ENCODE results near the gene BRCA1. TPM values are rescaled to one million over a fixed set of nuclear protein-coding genes. Genes with fewer than 3 reads are reported as not detected.
"Not testable (repeated sequence)": the region's sequence is repeated elsewhere in the genome, so short reads cannot be mapped to it uniquely, and the experiment has no call there.

Gene BRCA1
- total RNA-seq, 1 donor from 2014 or later: 9.3 TPM

GRCh38 chr17:43169561-43170139, 44.5 kb upstream of the BRCA1 start:
- Histone ChIP-seq H3K4me3 (ENCODE audit: low read depth, low read length) (peak overlapping the region; percentile 67), H3K36me3 (ENCODE audit: control insufficient read depth, insufficient read depth, low read length) (no peaks in the 10 kb centered on the region), H3K27me3 (ENCODE audit: control insufficient read depth, insufficient read depth, low read length) (no peaks in the 10 kb centered on the region)
- no peak for TF ChIP-seq CTCF (IDR thresholded peaks at IDR 0.05; ENCODE audit: insufficient read depth, low read length, poor library complexity, severe bottlenecking)
- DNase-seq (ENCODE audit: low read depth): no peak

- H3K36me3 ChIP-seq (ENCODE audit: control insufficient read depth, insufficient read depth, low read length); DNase-seq (ENCODE audit: low read depth); H3K4me3 ChIP-seq (ENCODE audit: low read depth, low read length): not testable (repeated sequence)
Observed at GRCh38 chr17:43165971-43166370, 40.8 kb upstream of the BRCA1 start.

GRCh38 chr17:43159957-43160356, 34.8 kb upstream of the BRCA1 start:
- not testable (repeated sequence) for H3K4me3 ChIP-seq (ENCODE audit: low read depth, low read length); H3K27me3 ChIP-seq (ENCODE audit: control insufficient read depth, insufficient read depth, low read length); DNase-seq (ENCODE audit: low read depth); H3K36me3 ChIP-seq (ENCODE audit: control insufficient read depth, insufficient read depth, low read length)

More at GRCh38 chr17:43165971-43166370, 40.8 kb upstream of the BRCA1 start:
- H3K27me3 ChIP-seq (ENCODE audit: control insufficient read depth, insufficient read depth, low read length): not testable (repeated sequence)

GRCh38 chr17:43159232-43159631, 34.1 kb upstream of the BRCA1 start:
- not testable (repeated sequence) for H3K36me3 ChIP-seq (ENCODE audit: control insufficient read depth, insufficient read depth, low read length); DNase-seq (ENCODE audit: low read depth); H3K27me3 ChIP-seq (ENCODE audit: control insufficient read depth, insufficient read depth, low read length); H3K4me3 ChIP-seq (ENCODE audit: low read depth, low read length)

GRCh38 chr17:43155666-43156065, 30.5 kb upstream of the BRCA1 start:
- Histone ChIP-seq H3K27me3 (ENCODE audit: control insufficient read depth, insufficient read depth, low read length) (no peaks in the 10 kb centered on the region), H3K36me3 (ENCODE audit: control insufficient read depth, insufficient read depth, low read length) (no peaks in the 10 kb centered on the region), H3K4me3 (ENCODE audit: low read depth, low read length) (no peak overlapping the region)
- DNase-seq (ENCODE audit: low read depth): no peak
- no peak for TF ChIP-seq CTCF (IDR thresholded peaks at IDR 0.05; ENCODE audit: insufficient read depth, low read length, poor library complexity, severe bottlenecking)

- DNase-seq (ENCODE audit: low read depth); H3K27me3 ChIP-seq (ENCODE audit: control insufficient read depth, insufficient read depth, low read length); H3K4me3 ChIP-seq (ENCODE audit: low read depth, low read length); H3K36me3 ChIP-seq (ENCODE audit: control insufficient read depth, insufficient read depth, low read length): not testable (repeated sequence)
Observed at GRCh38 chr17:43153197-43153835, 28.2 kb upstream of the BRCA1 start.

- Histone ChIP-seq H3K27me3 (ENCODE audit: control insufficient read depth, insufficient read depth, low read length) (no peaks in the 10 kb centered on the region), H3K36me3 (ENCODE audit: control insufficient read depth, insufficient read depth, low read length) (no peaks in the 10 kb centered on the region), H3K4me3 (ENCODE audit: low read depth, low read length) (no peak overlapping the region)
- no peak for DNase-seq (ENCODE audit: low read depth)
- no peak for TF ChIP-seq CTCF (IDR thresholded peaks at IDR 0.05; ENCODE audit: insufficient read depth, low read length, poor library complexity, severe bottlenecking)
Observed at GRCh38 chr17:43151880-43152456, 26.8 kb upstream of the BRCA1 start.

- no peaks in the 10 kb centered on the region for H3K27me3 ChIP-seq (ENCODE audit: control insufficient read depth, insufficient read depth, low read length)
- no peak for DNase-seq (ENCODE audit: low read depth)
- TF ChIP-seq CTCF (IDR thresholded peaks at IDR 0.05; ENCODE audit: insufficient read depth, low read length, poor library complexity, severe bottlenecking): no peak
- no peaks in the 10 kb centered on the region for H3K36me3 ChIP-seq (ENCODE audit: control insufficient read depth, insufficient read depth, low read length)
- H3K4me3 ChIP-seq (ENCODE audit: low read depth, low read length): no peak overlapping the region
Observed at GRCh38 chr17:43146649-43147048, 21.5 kb upstream of the BRCA1 start.

Measured in kidney epithelial cell (primary cell).